Loucy (cell line): ENCODE results near the gene PPM1B.
"Not testable (repeated sequence)": the region's sequence is repeated elsewhere in the genome, so short reads cannot be mapped to it uniquely, and the experiment has no call there.

Experiments used
- H2AFZ ChIP-seq: fragments of 200-600 bp; sonication (generic); 2 replicates; pipeline ENCODE4 v1.6.0; 2016; ENCODE audit warnings: antibody characterized with exemption, mild to moderate bottlenecking, low read length, moderate library complexity
- H3F3A ChIP-seq: fragments of 200-600 bp; 2 replicates; pipeline ENCODE4 v1.6.0; 2016; ENCODE audit warnings: antibody characterized with exemption, low read depth, mild to moderate bottlenecking
- H3K27me3 ChIP-seq: fragments of 200-600 bp; sonication (generic); 2 replicates; pipeline ENCODE4 v1.6.1; 2014; ENCODE audit warnings: low read length, mild to moderate bottlenecking; ENCODE audit not compliant: insufficient read depth, poor library complexity, severe bottlenecking
- H3K36me3 ChIP-seq: fragments of 200-600 bp; sonication (generic); 2 replicates; pipeline ENCODE4 v1.6.1; 2016; ENCODE audit warnings: low read length; ENCODE audit not compliant: insufficient read depth
- H3K4me1 ChIP-seq: fragments of 200-600 bp; sonication (generic); 2 replicates; pipeline ENCODE4 v1.5.1; 2014; ENCODE audit warnings: low read length, mild to moderate bottlenecking; ENCODE audit not compliant: insufficient read depth, poor library complexity, severe bottlenecking
- H3K4me2 ChIP-seq: fragments of 200-600 bp; sonication (generic); 2 replicates; pipeline ENCODE4 v1.6.0; 2014; ENCODE audit warnings: antibody characterized with exemption, low read length, low read depth, mild to moderate bottlenecking; ENCODE audit not compliant: poor library complexity, severe bottlenecking
- H3K4me3 ChIP-seq: fragments of 200-600 bp; sonication (generic); 2 replicates; pipeline ENCODE4 v1.5.1; 2014; ENCODE audit warnings: low read length, mild to moderate bottlenecking, mixed read lengths; ENCODE audit not compliant: poor library complexity, severe bottlenecking
- H3K79me2 ChIP-seq: fragments of 200-600 bp; sonication (generic); 2 replicates; pipeline ENCODE4 v1.6.1; 2014; ENCODE audit warnings: low read length; ENCODE audit not compliant: insufficient read depth
- H3K9ac ChIP-seq: fragments of 200-600 bp; sonication (generic); 2 replicates; pipeline ENCODE4 v1.6.0; 2014; ENCODE audit warnings: mild to moderate bottlenecking, low read depth, low read length, moderate library complexity; ENCODE audit not compliant: poor library complexity, severe bottlenecking
- H3K9me2 ChIP-seq: fragments of 200-600 bp; sonication (generic); replicated peaks from 2 replicates; pipeline ENCODE4 v1.6.1; 2016; ENCODE audit warnings: low read depth, low read length, mixed read lengths
- H3K9me3 ChIP-seq: fragments of 200-600 bp; sonication (generic); 2 replicates; pipeline ENCODE4 v1.6.1; 2014; ENCODE audit warnings: mild to moderate bottlenecking, antibody characterized with exemption, low read length, low read depth; ENCODE audit not compliant: insufficient read depth
- H4K20me1 ChIP-seq: fragments of 200-600 bp; sonication (generic); 2 replicates; pipeline ENCODE4 v1.6.0; 2014; ENCODE audit warnings: antibody characterized with exemption, low read length, mild to moderate bottlenecking; ENCODE audit not compliant: insufficient read depth, poor library complexity, severe bottlenecking
- EZH2phosphoT487 ChIP-seq: fragments of 200-600 bp; IDR thresholded peaks from 2 replicates; pipeline ENCODE4 v1.6.1; 2018; ENCODE audit warnings: antibody characterized with exemption, mild to moderate bottlenecking, moderate library complexity, borderline replicate concordance
- TF ChIP-seq, protein P1 (sequence below): fragments of 200-600 bp; sonication (generic); conservative IDR thresholded peaks from 2 replicates; pipeline ENCODE4 v1.5.1; 2014; ENCODE audit warnings: mild to moderate bottlenecking, antibody characterized with exemption, low read length

The PPM1B gene

DNA sequence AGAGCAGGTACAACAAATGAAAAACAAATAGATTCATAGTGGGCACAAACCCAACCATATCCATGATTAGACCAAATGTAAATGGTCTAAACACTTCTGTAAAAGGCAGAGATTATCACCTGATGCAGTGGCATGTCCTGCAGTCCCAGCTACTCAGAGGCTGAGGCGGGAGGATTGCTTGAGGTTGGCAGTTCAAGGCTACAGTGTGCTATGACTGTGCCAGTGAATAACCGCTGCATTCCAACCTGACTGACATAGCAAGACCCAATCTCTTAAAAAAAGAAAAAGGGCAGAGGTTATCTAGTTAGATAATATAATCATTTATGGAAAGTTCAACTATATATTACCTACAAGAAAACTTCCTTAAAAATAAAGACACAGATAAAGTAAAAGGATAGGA lies 85.3 kb downstream of the PPM1B start:
- Histone ChIP-seq H3K36me3 (no peaks in the 10 kb centered on the region), H3K4me3 (no peak overlapping the region), H4K20me1 (no peaks in the 10 kb centered on the region), H3K27me3 (no peaks in the 10 kb centered on the region), H3F3A (no peaks in the 10 kb centered on the region), H3K9me3 (peaks cover 7% of the 10 kb centered on the region; the same call in 1 of the 2 replicates), H3K79me2 (no peaks in the 10 kb centered on the region), H3K9ac (no peak overlapping the region), H3K4me2 (no peak overlapping the region), H2AFZ (no peak overlapping the region), H3K9me2 (no peaks in the 10 kb centered on the region), H3K4me1 (no peaks in the 10 kb centered on the region)
- TF ChIP-seq, protein P1, sequence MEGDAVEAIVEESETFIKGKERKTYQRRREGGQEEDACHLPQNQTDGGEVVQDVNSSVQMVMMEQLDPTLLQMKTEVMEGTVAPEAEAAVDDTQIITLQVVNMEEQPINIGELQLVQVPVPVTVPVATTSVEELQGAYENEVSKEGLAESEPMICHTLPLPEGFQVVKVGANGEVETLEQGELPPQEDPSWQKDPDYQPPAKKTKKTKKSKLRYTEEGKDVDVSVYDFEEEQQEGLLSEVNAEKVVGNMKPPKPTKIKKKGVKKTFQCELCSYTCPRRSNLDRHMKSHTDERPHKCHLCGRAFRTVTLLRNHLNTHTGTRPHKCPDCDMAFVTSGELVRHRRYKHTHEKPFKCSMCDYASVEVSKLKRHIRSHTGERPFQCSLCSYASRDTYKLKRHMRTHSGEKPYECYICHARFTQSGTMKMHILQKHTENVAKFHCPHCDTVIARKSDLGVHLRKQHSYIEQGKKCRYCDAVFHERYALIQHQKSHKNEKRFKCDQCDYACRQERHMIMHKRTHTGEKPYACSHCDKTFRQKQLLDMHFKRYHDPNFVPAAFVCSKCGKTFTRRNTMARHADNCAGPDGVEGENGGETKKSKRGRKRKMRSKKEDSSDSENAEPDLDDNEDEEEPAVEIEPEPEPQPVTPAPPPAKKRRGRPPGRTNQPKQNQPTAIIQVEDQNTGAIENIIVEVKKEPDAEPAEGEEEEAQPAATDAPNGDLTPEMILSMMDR, result no peak
- TF ChIP-seq EZH2phosphoT487, result no peak

GRCh38 chr2:44255704-44256103 lies 87.0 kb downstream of the PPM1B start:
- H3K9ac ChIP-seq, H3K9me3 ChIP-seq, H3K4me1 ChIP-seq, H2AFZ ChIP-seq, H3K4me2 ChIP-seq, H3K4me3 ChIP-seq, H4K20me1 ChIP-seq, H3F3A ChIP-seq, H3K27me3 ChIP-seq, H3K79me2 ChIP-seq, H3K9me2 ChIP-seq, H3K36me3 ChIP-seq: not testable (repeated sequence)

DNA sequence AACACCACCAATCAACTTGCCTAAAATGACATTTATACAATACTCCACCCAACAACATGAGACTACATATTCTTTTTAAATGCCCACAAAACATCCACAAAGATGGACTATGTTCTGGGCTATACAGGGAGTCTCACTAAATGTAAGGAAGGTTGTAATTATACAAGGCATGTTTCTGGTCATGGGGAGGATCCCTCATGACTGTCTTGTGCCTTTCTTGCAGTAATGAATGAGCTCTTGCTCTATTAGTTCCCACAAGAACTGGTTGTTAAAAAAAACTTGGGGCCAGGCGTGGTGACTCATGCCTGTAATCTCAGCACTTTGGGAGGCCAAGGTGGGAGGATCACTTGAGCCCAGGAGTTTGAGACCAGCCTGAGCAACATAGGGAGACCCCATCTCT lies 89.1 kb downstream of the PPM1B start:
- not testable (repeated sequence) for H3K27me3 ChIP-seq, H3K36me3 ChIP-seq, H3K4me2 ChIP-seq, H3K4me1 ChIP-seq, H3K9ac ChIP-seq, H3K79me2 ChIP-seq, H3K4me3 ChIP-seq, H3F3A ChIP-seq, H3K9me3 ChIP-seq, H3K9me2 ChIP-seq, H2AFZ ChIP-seq, H4K20me1 ChIP-seq

- H3K4me3 ChIP-seq, result no peak overlapping the region
- no peaks in the 10 kb centered on the region for H3K27me3 ChIP-seq
- H3K4me2 ChIP-seq, result no peak overlapping the region
- H3K9me3 ChIP-seq, result no peaks in the 10 kb centered on the region
- H4K20me1 ChIP-seq, result no peaks in the 10 kb centered on the region
- H3K4me1 ChIP-seq, result no peaks in the 10 kb centered on the region
- H3K9ac ChIP-seq, result no peak overlapping the region
- no peaks in the 10 kb centered on the region for H3K79me2 ChIP-seq
- no peak overlapping the region for H2AFZ ChIP-seq
- no peaks in the 10 kb centered on the region for H3K9me2 ChIP-seq
- H3K36me3 ChIP-seq, result no peaks in the 10 kb centered on the region
- H3F3A ChIP-seq, result no peaks in the 10 kb centered on the region
- TF ChIP-seq, protein P1, result no peak
- TF ChIP-seq EZH2phosphoT487, result no peak
These were observed 98.7 kb downstream of the PPM1B start for GRCh38 chr2:44267269-44267795.
